ENCODE measurements around the gene LIPG.
"Not testable (repeated sequence)": the region's sequence is repeated elsewhere in the genome, so short reads cannot be mapped to it uniquely, and the experiment has no call there.

Gene LIPG

DNA sequence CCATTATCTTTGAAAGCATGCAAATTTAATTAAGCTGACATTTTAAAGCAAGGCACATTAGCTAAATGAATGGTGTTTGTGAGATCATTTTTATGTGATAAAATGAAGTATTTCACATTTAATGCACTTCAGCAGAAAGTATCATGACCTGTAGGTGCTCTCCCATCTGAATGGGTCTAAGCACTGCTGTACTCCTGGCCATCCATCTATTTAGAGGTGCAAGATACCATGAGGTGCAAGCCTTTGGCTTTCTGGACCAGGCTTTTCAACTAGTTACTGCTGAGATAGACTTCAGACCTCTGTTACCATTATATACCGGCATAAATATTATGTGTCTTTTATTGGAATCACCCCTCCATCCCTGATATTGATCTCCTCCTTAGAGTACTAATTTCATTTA, 15.6 kb upstream of the LIPG start:
- Histone ChIP-seq H3K4me1 (ENCODE audit: control insufficient read depth, insufficient read depth, low read length, poor library complexity, severe bottlenecking) (no peaks in the 10 kb centered on the region), H3K27me3 (replicated peaks; ENCODE audit: control insufficient read depth, insufficient read depth, low read length, poor library complexity, severe bottlenecking) (no peaks in the 10 kb centered on the region), H3K27ac (ENCODE audit: insufficient read depth, low read length, poor library complexity, severe bottlenecking) (no peak overlapping the region), H3K9me3 (ENCODE audit: control insufficient read depth, low read length) (no peaks in the 10 kb centered on the region), H3K36me3 (ENCODE audit: control insufficient read depth, insufficient read depth, low read length) (no peaks in the 10 kb centered on the region), H3K4me3 (ENCODE audit: insufficient read depth, low read depth, low read length, poor library complexity, severe bottlenecking) (no peak overlapping the region)
- no peak for DNase-seq

DNA sequence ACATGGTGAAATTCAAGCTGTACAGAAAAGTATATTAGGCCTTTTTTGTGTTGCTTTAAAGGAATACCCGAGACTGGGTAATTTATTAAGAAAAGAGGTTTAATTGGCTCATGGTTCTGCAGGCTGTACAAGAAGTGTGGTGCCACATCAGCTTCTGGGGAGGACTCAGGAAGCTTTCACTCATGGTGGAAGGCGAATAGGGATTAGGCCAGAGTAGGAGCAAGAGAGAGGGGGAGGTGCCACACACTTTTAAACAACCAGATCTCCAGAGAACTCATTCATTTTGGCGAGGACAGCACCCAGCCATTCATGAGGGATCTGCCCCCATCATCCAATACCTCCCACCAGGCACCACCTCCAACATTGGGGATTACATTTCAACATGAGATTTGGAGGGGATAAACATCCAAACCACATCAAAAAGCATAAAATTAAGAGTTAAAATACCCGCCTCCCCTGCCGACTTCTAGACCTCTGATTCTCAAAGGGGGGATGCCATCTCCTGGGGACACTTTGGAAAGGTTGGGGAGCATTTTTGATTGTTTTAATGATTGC, 15.1 kb upstream of the LIPG start:
- no peak overlapping the region for H3K4me3 ChIP-seq (ENCODE audit: insufficient read depth, low read depth, low read length, poor library complexity, severe bottlenecking)
- DNase-seq, result no peak
- no peaks in the 10 kb centered on the region for H3K36me3 ChIP-seq (ENCODE audit: control insufficient read depth, insufficient read depth, low read length)

DNA sequence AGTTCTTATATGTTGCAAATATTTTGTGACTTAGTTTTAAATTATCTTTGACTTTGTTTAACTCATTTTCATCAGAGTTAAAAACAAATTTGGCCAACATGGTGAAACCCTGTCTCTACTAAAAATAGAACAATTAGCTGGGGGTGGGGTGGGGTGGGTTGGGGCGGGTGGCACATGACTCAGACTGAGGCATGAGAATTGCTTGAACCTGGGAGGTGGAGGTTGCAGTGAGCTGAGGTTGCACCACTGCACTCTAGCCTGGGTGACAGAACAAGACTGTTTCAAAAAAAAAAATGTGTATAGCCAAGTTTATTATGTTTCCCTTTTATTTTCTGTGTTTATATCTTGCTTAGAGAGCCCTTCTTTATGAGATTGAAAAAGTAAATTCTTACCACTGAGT, 14.2 kb upstream of the LIPG start:
- no peak overlapping the region for H3K4me3 ChIP-seq (ENCODE audit: insufficient read depth, low read depth, low read length, poor library complexity, severe bottlenecking)
- DNase-seq, result no peak
- H3K27ac ChIP-seq (ENCODE audit: insufficient read depth, low read length, poor library complexity, severe bottlenecking), result no peak overlapping the region
- no peaks in the 10 kb centered on the region for H3K27me3 ChIP-seq (replicated peaks; ENCODE audit: control insufficient read depth, insufficient read depth, low read length, poor library complexity, severe bottlenecking)
- no peaks in the 10 kb centered on the region for H3K4me1 ChIP-seq (ENCODE audit: control insufficient read depth, insufficient read depth, low read length, poor library complexity, severe bottlenecking)
- no peaks in the 10 kb centered on the region for H3K9me3 ChIP-seq (ENCODE audit: control insufficient read depth, low read length)
- no peaks in the 10 kb centered on the region for H3K36me3 ChIP-seq (ENCODE audit: control insufficient read depth, insufficient read depth, low read length)

More for the DNA sequence above, 15.1 kb upstream of the LIPG start:
- Histone ChIP-seq H3K4me1 (ENCODE audit: control insufficient read depth, insufficient read depth, low read length, poor library complexity, severe bottlenecking) (no peaks in the 10 kb centered on the region), H3K27me3 (replicated peaks; ENCODE audit: control insufficient read depth, insufficient read depth, low read length, poor library complexity, severe bottlenecking) (no peaks in the 10 kb centered on the region), H3K9me3 (ENCODE audit: control insufficient read depth, low read length) (no peaks in the 10 kb centered on the region), H3K27ac (ENCODE audit: insufficient read depth, low read length, poor library complexity, severe bottlenecking) (no peak overlapping the region)

DNA sequence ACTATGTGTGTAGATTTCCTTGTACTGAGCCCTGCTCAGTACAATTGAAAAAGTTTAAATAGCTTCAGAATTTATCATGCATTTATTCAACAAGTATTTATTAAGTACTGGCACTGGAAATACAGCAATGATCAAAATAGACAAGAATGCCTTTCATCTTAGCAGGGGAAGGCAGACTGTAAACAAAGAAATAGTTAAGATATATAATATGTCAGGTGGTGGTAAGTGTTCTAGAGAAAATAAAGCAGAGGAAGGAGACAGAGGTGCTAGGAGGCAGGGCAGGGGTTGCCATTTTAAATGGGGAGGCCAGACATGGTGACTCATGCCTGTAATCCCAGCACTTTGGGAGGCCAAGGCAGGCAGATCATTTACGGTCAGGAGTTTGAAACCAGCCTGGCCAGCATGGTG, 13.6 kb upstream of the LIPG start:
- no peaks in the 10 kb centered on the region for H3K9me3 ChIP-seq (ENCODE audit: control insufficient read depth, low read length)
- H3K4me1 ChIP-seq (ENCODE audit: control insufficient read depth, insufficient read depth, low read length, poor library complexity, severe bottlenecking), result no peaks in the 10 kb centered on the region
- no peaks in the 10 kb centered on the region for H3K27me3 ChIP-seq (replicated peaks; ENCODE audit: control insufficient read depth, insufficient read depth, low read length, poor library complexity, severe bottlenecking)
- no peak overlapping the region for H3K27ac ChIP-seq (ENCODE audit: insufficient read depth, low read length, poor library complexity, severe bottlenecking)
- H3K36me3 ChIP-seq (ENCODE audit: control insufficient read depth, insufficient read depth, low read length), result no peaks in the 10 kb centered on the region
- DNase-seq, result no peak
- H3K4me3 ChIP-seq (ENCODE audit: insufficient read depth, low read depth, low read length, poor library complexity, severe bottlenecking), result no peak overlapping the region

DNA sequence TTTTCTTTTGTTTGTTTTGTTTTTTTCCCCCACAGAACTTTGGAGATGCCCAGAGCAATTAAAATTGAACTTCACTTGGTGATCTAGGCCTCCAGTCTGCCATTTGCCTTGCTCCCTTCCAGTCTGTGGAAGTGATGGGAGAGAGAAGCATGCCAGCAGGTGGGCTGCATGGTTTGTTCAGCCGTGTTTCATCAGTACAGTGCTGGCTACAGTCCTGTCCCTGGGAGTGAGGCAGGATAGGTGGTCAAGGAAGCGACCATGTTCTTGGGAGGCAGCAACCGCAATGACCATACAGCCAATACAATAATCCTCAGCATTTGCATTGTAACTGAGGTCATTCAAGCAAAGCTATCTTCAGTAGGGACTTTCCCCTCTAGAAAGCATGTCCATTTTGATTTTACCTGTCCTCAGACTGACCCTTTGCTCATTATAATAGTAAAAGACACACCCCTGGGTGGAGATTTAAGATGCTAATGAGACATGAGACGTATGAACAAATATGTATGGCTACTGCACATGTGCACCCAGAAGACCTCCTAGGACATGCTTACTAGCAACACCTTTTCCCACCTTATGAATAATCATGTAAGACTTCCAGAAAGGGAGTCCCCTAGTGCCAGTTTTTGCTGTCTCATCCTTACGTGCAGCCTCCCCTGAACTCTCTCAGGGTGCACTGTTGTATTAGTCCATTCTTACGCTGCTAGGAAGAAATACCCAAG, 11.1 kb upstream of the LIPG start:
- H3K27ac ChIP-seq (ENCODE audit: insufficient read depth, low read length, poor library complexity, severe bottlenecking), result no peak overlapping the region
- H3K4me3 ChIP-seq (ENCODE audit: insufficient read depth, low read depth, low read length, poor library complexity, severe bottlenecking), result no peak overlapping the region
- H3K9me3 ChIP-seq (ENCODE audit: control insufficient read depth, low read length), result no peaks in the 10 kb centered on the region
- no peak for DNase-seq
- no peaks in the 10 kb centered on the region for H3K4me1 ChIP-seq (ENCODE audit: control insufficient read depth, insufficient read depth, low read length, poor library complexity, severe bottlenecking)
- no peaks in the 10 kb centered on the region for H3K27me3 ChIP-seq (replicated peaks; ENCODE audit: control insufficient read depth, insufficient read depth, low read length, poor library complexity, severe bottlenecking)
- H3K36me3 ChIP-seq (ENCODE audit: control insufficient read depth, insufficient read depth, low read length), result no peaks in the 10 kb centered on the region

DNA sequence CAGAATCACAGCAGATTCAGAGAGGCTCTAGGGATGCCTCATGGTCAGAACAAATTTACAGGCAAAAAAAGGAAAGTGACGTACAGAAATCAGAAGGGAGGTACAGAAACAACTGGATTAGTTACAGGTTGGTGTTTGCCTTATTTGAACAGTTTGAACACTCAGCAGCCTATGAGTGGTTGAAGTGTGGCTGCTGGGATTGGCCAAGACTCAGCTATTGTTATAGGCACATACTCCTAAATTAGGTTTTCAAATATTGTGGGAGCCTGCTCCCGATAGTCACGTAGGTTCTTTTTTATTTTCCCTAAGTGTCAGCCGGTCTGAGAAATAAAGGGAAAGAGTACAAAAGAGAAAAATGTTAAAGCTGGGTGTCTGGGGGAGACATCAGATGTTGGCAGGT, 8.9 kb upstream of the LIPG start:
- DNase-seq, result no peak
- no peak overlapping the region for H3K4me3 ChIP-seq (ENCODE audit: insufficient read depth, low read depth, low read length, poor library complexity, severe bottlenecking)
- H3K27ac ChIP-seq (ENCODE audit: insufficient read depth, low read length, poor library complexity, severe bottlenecking), result no peak overlapping the region
- no peaks in the 10 kb centered on the region for H3K4me1 ChIP-seq (ENCODE audit: control insufficient read depth, insufficient read depth, low read length, poor library complexity, severe bottlenecking)
- H3K9me3 ChIP-seq (ENCODE audit: control insufficient read depth, low read length), result no peaks in the 10 kb centered on the region
- no peaks in the 10 kb centered on the region for H3K27me3 ChIP-seq (replicated peaks; ENCODE audit: control insufficient read depth, insufficient read depth, low read length, poor library complexity, severe bottlenecking)
- no peaks in the 10 kb centered on the region for H3K36me3 ChIP-seq (ENCODE audit: control insufficient read depth, insufficient read depth, low read length)

DNA sequence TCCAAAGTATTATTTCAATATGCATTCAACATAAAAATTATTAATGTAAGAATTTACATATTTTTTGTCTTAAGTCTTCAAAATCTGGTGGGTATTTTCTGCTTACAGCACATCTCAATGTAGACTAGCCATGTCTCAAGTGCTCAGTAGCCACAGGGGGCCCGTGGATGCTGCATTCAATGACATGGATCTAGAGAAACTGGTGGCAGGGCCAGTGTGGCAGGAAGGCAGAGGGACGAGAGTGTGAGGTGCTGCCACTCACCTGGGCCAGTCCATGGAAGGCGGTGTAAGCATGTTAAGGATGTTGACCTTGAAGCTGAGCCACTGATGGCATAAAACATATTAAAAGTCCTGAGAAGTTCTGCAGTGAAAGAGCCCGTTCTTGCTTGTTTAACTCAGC, 6.2 kb upstream of the LIPG start:
- no peaks in the 10 kb centered on the region for H3K9me3 ChIP-seq (ENCODE audit: control insufficient read depth, low read length)
- H3K4me1 ChIP-seq (ENCODE audit: control insufficient read depth, insufficient read depth, low read length, poor library complexity, severe bottlenecking), result peaks cover 2% of the 10 kb centered on the region
- DNase-seq, result no peak
- H3K4me3 ChIP-seq (ENCODE audit: insufficient read depth, low read depth, low read length, poor library complexity, severe bottlenecking), result no peak overlapping the region
- H3K27me3 ChIP-seq (replicated peaks; ENCODE audit: control insufficient read depth, insufficient read depth, low read length, poor library complexity, severe bottlenecking), result peaks cover 11% of the 10 kb centered on the region
- no peak overlapping the region for H3K27ac ChIP-seq (ENCODE audit: insufficient read depth, low read length, poor library complexity, severe bottlenecking)
- H3K36me3 ChIP-seq (ENCODE audit: control insufficient read depth, insufficient read depth, low read length), result no peaks in the 10 kb centered on the region

DNA sequence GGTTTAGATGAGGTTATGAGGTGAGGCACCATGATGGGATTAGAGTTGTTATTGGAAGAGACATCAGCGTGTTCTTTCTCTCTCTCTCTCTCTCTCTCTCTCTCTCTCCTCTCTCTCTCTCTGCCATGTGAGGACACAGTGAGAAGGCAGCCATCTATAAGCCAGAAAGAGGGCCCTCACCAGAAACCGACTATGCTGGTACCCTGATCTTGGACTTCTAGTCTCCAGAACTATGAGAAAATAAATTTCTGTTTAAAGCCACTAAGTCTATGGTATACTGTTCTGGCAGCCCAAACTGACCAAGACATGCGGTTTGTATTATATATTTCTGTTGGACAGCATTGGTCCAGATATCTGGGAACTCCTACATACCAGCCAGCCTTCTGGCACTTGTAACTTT, 3.5 kb upstream of the LIPG start:
- Histone ChIP-seq H3K27me3 (replicated peaks; ENCODE audit: control insufficient read depth, insufficient read depth, low read length, poor library complexity, severe bottlenecking) (peaks cover 29% of the 10 kb centered on the region), H3K4me1 (ENCODE audit: control insufficient read depth, insufficient read depth, low read length, poor library complexity, severe bottlenecking) (peaks cover 20% of the 10 kb centered on the region), H3K4me3 (ENCODE audit: insufficient read depth, low read depth, low read length, poor library complexity, severe bottlenecking) (no peak overlapping the region), H3K27ac (ENCODE audit: insufficient read depth, low read length, poor library complexity, severe bottlenecking) (no peak overlapping the region), H3K9me3 (ENCODE audit: control insufficient read depth, low read length) (no peaks in the 10 kb centered on the region), H3K36me3 (ENCODE audit: control insufficient read depth, insufficient read depth, low read length) (no peaks in the 10 kb centered on the region)
- DNase-seq, result no peak

DNA sequence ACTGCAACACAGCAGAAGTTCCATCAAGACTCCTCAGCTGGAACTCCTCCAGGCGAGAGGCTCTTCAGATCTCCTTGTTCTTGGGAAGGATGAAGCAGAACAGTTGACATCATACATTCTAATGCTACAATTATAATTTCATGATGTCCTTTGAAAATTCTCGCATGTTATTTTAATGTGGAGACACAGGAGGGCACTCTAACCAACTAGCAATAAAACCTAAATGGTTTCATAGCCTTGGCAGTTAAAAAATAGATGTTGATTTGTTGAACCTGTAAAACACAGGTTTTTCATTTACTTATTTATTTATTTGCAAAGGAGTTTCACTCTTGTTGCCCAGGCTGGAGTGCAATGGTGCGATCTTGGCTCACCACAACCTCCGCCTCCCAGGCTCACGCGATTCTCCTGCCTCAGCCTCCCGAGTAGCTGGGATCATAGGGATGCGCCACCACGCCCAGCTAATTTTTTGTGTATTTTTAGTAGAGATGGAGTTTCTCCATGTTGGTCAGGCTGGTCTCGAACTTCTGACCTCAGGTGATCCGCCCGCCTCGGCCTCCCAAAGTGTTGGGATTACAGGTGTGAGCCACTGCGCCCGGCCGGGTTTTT, 2.4 kb upstream of the LIPG start:
- H3K36me3 ChIP-seq (ENCODE audit: control insufficient read depth, insufficient read depth, low read length); H3K9me3 ChIP-seq (ENCODE audit: control insufficient read depth, low read length); H3K27ac ChIP-seq (ENCODE audit: insufficient read depth, low read length, poor library complexity, severe bottlenecking); H3K4me3 ChIP-seq (ENCODE audit: insufficient read depth, low read depth, low read length, poor library complexity, severe bottlenecking); DNase-seq: not testable (repeated sequence)
- Histone ChIP-seq H3K4me1 (ENCODE audit: control insufficient read depth, insufficient read depth, low read length, poor library complexity, severe bottlenecking) (peaks cover 20% of the 10 kb centered on the region), H3K27me3 (replicated peaks; ENCODE audit: control insufficient read depth, insufficient read depth, low read length, poor library complexity, severe bottlenecking) (peaks cover 38% of the 10 kb centered on the region)

DNA sequence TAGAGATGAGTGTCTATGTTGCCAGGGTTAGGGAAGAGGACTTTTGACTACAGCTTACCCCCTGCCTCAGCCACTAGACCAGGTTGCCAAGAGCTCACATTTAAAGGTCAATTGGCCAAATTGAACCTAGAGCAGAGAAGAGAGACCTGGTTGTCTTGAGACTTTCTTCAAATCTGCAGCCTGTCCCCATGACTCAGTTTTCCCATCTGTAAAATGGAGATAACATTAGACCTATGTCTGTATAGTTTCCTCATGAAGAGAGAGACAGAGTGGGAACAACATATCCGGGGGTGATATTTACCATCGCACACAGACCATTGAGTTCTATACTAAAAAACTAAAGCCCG, 1.6 kb upstream of the LIPG start:
- Histone ChIP-seq H3K9me3 (ENCODE audit: control insufficient read depth, low read length) (no peaks in the 10 kb centered on the region), H3K36me3 (ENCODE audit: control insufficient read depth, insufficient read depth, low read length) (no peaks in the 10 kb centered on the region), H3K4me1 (ENCODE audit: control insufficient read depth, insufficient read depth, low read length, poor library complexity, severe bottlenecking) (peaks cover 20% of the 10 kb centered on the region), H3K27ac (ENCODE audit: insufficient read depth, low read length, poor library complexity, severe bottlenecking) (no peak overlapping the region), H3K27me3 (replicated peaks; ENCODE audit: control insufficient read depth, insufficient read depth, low read length, poor library complexity, severe bottlenecking) (peaks cover 38% of the 10 kb centered on the region), H3K4me3 (ENCODE audit: insufficient read depth, low read depth, low read length, poor library complexity, severe bottlenecking) (no peak overlapping the region)
- no peak for DNase-seq

Data from effector memory CD4-positive, alpha-beta T cell (primary cell).